HepG2 (cell line): ENCODE results near the gene ZNF302. TPM values are rescaled to one million over a fixed set of nuclear protein-coding genes. Genes with fewer than 3 reads are reported as not detected.

Source experiments
- ATAC-seq: fragments of 200-7000 bp; cut with Tn5 transposase; 3 replicates; pipeline ENCODE4 v1.9.1; 2020; ENCODE audit warnings: mild to moderate bottlenecking, moderate library complexity
- BruUV-seq: library from RNA; stranded (reverse); fragments of 400-500 nt; replicated peaks from 2 replicates; lab custom pipeline; 2021; lab: Mats Ljungman, UMichigan
- CTCF ChIA-PET: fragments of 300-600 bp; formaldehyde crosslinking; extraction: SDS; loops from one replicate; lab custom pipeline; 2021; ENCODE audit warnings: low total read pairs, inconsistent platforms, low intra/inter-chr PET ratio; lab: Yijun Ruan, JAX
- POLR2A ChIA-PET: fragments of 350-600 bp; sonication (Branson Sonifier 250); formaldehyde crosslinking; loops from one replicate; lab custom pipeline; 2020; ENCODE audit warnings: antibody characterized with exemption, inconsistent platforms; lab: Yijun Ruan, JAX
- DNase-seq: peaks from one replicate; pipeline ENCODE4 v3.0.0-alpha.2; 2015; ENCODE audit warnings: low spot score
- FAIRE-seq: peaks from 3 replicates; lab custom pipeline; 2011; peaks lifted over from hg19 to GRCh38; lab: Jason Lieb, UNC
- H2AFZ ChIP-seq: one replicate; pipeline ENCODE4 v1.6.1; 2011; ENCODE audit warnings: low read length, inconsistent platforms
- H3K27ac ChIP-seq: fragments of 300-600 bp; 3 replicates; pipeline ENCODE4 v1.8.0; 2011; ENCODE audit warnings: mixed run types, mild to moderate bottlenecking, mixed read lengths, low read length, inconsistent platforms; ENCODE audit not compliant: insufficient read depth; ENCODE audit errors: extremely low read length
- H3K27me3 ChIP-seq, 2 experiments: fragments of 200-600 bp in 1 of 2; 2 replicates in 1 of 2; 3 replicates in 1 of 2; pipeline versions ENCODE4 v1.6.0 to v1.8.0; 2011; ENCODE audit warnings: low read length in 2 of 2, mild to moderate bottlenecking in 2 of 2, moderate library complexity in 2 of 2, inconsistent platforms in 1 of 2; ENCODE audit not compliant: insufficient read depth in 2 of 2, control insufficient read depth in 1 of 2
- H3K36me3 ChIP-seq, 2 experiments: fragments of 200-600 bp in 1 of 2; replicated peaks in 1 of 2; 2 replicates in 1 of 2; 3 replicates in 1 of 2; pipeline versions ENCODE4 v1.5.1 to v1.8.0; 2011; ENCODE audit warnings: low read length in 2 of 2, inconsistent platforms in 1 of 2; ENCODE audit not compliant: insufficient read depth in 2 of 2, control insufficient read depth in 1 of 2
- H3K4me1 ChIP-seq: 2 replicates; pipeline ENCODE4 v1.5.1; 2012; ENCODE audit warnings: low read length, inconsistent platforms; ENCODE audit not compliant: insufficient read depth
- H3K4me2 ChIP-seq: 2 replicates; pipeline ENCODE4 v1.6.0; 2011; ENCODE audit warnings: low read depth, low read length, inconsistent platforms
- H3K4me3 ChIP-seq, 3 experiments: fragments of 200-600 bp in 1 of 3; sonication (generic), shearing (Covaris generic) in 1 of 3; replicated peaks in 1 of 3; 2 replicates each; pipeline ENCODE4 v1.5.1; 2011 to 2016; ENCODE audit warnings: low read length in 3 of 3, inconsistent platforms in 2 of 3, low read depth in 2 of 3, mild to moderate bottlenecking in 2 of 3, control low read depth in 1 of 3, mixed read lengths in 1 of 3; ENCODE audit not compliant: insufficient read depth in 1 of 3
- H3K79me2 ChIP-seq: one replicate; pipeline ENCODE4 v1.6.1; 2011; ENCODE audit warnings: low read length, inconsistent platforms; ENCODE audit not compliant: insufficient read depth
- H3K9ac ChIP-seq: 2 replicates; pipeline ENCODE4 v1.6.0; 2011; ENCODE audit warnings: mild to moderate bottlenecking, low read depth, low read length, inconsistent platforms; ENCODE audit not compliant: insufficient read depth
- H3K9me3 ChIP-seq: 2 replicates; pipeline ENCODE4 v1.5.1; 2012; ENCODE audit warnings: mild to moderate bottlenecking, low read length
- H4K20me1 ChIP-seq: 2 replicates; pipeline ENCODE4 v1.6.0; 2011; ENCODE audit warnings: inconsistent platforms, mild to moderate bottlenecking, low read length, moderate library complexity; ENCODE audit not compliant: insufficient read depth
- AGO2 ChIP-seq: fragments of 200-400 bp; formaldehyde crosslinking; optimal IDR thresholded peaks from 2 replicates; pipeline ENCODE3; 2017; ENCODE audit warnings: mild to moderate bottlenecking, low read depth, low read length, moderate library complexity
- AKAP8 ChIP-seq: sonication (generic); formaldehyde crosslinking; IDR thresholded peaks from 2 replicates; pipeline ENCODE4 v1.5.1; 2020; ENCODE audit warnings: mild to moderate bottlenecking, missing genetic modification reagents
- BHLHE40 ChIP-seq: IDR thresholded peaks from 2 replicates; pipeline ENCODE4 v1.6.1; 2011; ENCODE audit warnings: low read length, improper control_type of control experiment
- DMAP1 ChIP-seq: IDR thresholded peaks from 2 replicates; pipeline ENCODE4 v1.6.1; 2016
- IKZF1 ChIP-seq: fragments of 450-650 bp; IDR thresholded peaks from 2 replicates; pipeline ENCODE4 v1.7.1; 2016
- MXI1 ChIP-seq: IDR thresholded peaks from 3 replicates; pipeline ENCODE4 v1.6.1; 2012; ENCODE audit warnings: low read depth, low read length, inconsistent platforms, borderline replicate concordance
- ZFP37 ChIP-seq: sonication (generic); formaldehyde crosslinking; IDR thresholded peaks from 2 replicates; pipeline ENCODE4 v1.4.0; 2020; ENCODE audit warnings: missing genetic modification reagents, borderline replicate concordance
- ZNF343 ChIP-seq: sonication (generic); formaldehyde crosslinking; IDR thresholded peaks from 2 replicates; pipeline ENCODE4 v1.4.0; 2020; ENCODE audit warnings: mild to moderate bottlenecking, missing genetic modification reagents
- ZNF432 ChIP-seq: sonication (generic); formaldehyde crosslinking; IDR thresholded peaks from 2 replicates; pipeline ENCODE4 v1.5.0; 2020; ENCODE audit warnings: missing genetic modification reagents, mild to moderate bottlenecking, borderline replicate concordance
- ZNF670 ChIP-seq: sonication (generic); formaldehyde crosslinking; IDR thresholded peaks from 2 replicates; pipeline ENCODE4 v1.8.0; 2022; ENCODE audit warnings: mild to moderate bottlenecking, missing genetic modification reagents, borderline replicate concordance
- ZNF737 ChIP-seq: sonication (generic); formaldehyde crosslinking; IDR thresholded peaks from 2 replicates; pipeline ENCODE4 v1.5.0; 2020; ENCODE audit warnings: missing genetic modification reagents, mild to moderate bottlenecking, borderline replicate concordance
- ZNF879 ChIP-seq: sonication (generic); formaldehyde crosslinking; IDR thresholded peaks from 2 replicates; pipeline ENCODE4 v1.8.1; 2023; ENCODE audit warnings: missing genetic modification reagents
- WGBS: methylation state at CpG from one replicate; pipeline ENCODE4 v1.1.6; 2017; ENCODE audit warnings: low lambda C conversion rate; 5-methylcytosine and 5-hydroxymethylcytosine counted together
- in situ Hi-C: cut with HindIII; loops from 2 replicates; pipeline ENCODE4 v1.10.0; 2017; ENCODE audit warnings: low pct_unique_long_range_greater_than_20kb; ENCODE audit not compliant: extremely low pct_ligation_motif_present
- intact Hi-C: fragments of 100-400 bp; cut with micrococcal nuclease; formaldehyde crosslinking; loops from one replicate; pipeline ENCODE4 v1.10.0; 2022; ENCODE audit not compliant: unreplicated experiment
- polyA plus RNA-seq, 8 experiments: library from polyadenylated mRNA; depleted of rRNA in 3 of 8; stranded (reverse) in 7 of 8; unstranded in 1 of 8; fragments of >200 nt; fragmentation: Illumina TruSeq in 4 of 8; extraction: Trizol in 4 of 8; gene quantifications; 2 replicates each; pipeline versions ENCODE4 v1.2.1 to v1.2.3, GENCODE V29; 2011 to 2016; ENCODE audit warnings: low read depth in 4 of 8, missing spikeins in 1 of 8, mixed read lengths in 1 of 8; ENCODE audit not compliant: insufficient read depth in 1 of 8
- total RNA-seq, 5 experiments: library from RNA; depleted of rRNA; stranded (reverse); fragments of >200 nt; fragmentation: Illumina TruSeq; extraction: Trizol; gene quantifications; 2 replicates each; pipeline ENCODE4 v1.2.3, GENCODE V29; 2016; ENCODE audit warnings: low read depth in 1 of 5
- TF ChIP-seq, protein P1 (sequence below): sonication (generic); formaldehyde crosslinking; IDR thresholded peaks from 2 replicates; pipeline ENCODE4 v1.4.0; 2020; ENCODE audit warnings: missing genetic modification reagents
- TF ChIP-seq, protein P2 (sequence below): sonication (generic); formaldehyde crosslinking; IDR thresholded peaks from 2 replicates; pipeline ENCODE4 v1.9.0; 2022; ENCODE audit warnings: missing genetic modification reagents, mild to moderate bottlenecking, borderline replicate concordance
- TF ChIP-seq, protein P3 (sequence below): sonication (generic); formaldehyde crosslinking; IDR thresholded peaks from 2 replicates; pipeline ENCODE4 v1.8.0; 2022; ENCODE audit warnings: missing genetic modification reagents, mild to moderate bottlenecking, borderline replicate concordance

Gene ZNF302
- total and polyA plus RNA-seq, 2 of the 13 experiments (the other 11 are each of a cell fraction or from before 2014, with no cell fraction given): not detected

DNA sequence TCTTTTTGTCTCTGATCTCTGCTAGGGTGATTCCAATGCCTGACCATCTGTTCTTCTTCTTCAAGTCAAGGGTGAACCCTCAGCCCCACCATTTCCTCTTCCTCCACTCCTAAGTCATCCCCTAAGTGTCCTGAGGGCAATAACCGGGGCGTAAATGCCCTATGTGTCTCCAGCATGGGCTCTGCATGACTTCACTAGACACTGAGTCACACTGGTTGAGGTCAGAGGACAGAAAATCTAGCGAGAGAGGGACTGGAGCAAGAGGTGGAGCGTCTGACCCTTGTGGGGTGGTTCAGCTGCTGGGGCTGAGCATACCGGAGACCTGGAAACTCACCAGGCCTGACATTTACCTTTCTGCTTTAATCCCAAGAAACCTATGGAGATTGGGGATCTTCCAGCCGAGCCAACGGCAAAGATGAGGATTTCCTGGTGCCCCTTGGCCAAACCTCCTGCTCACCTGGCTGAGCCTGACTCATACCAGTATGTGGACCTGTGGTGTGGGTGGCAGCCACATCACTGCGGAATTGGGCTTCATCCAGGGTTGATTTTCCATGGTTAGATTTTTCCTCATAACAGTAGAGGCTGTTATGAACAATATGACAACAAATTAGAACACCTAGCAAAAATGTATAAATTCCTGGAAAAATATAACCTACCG is 27.5 kb upstream of the ZNF302 start:
- Histone ChIP-seq H3K79me2 (no peaks in the 10 kb centered on the region), H3K4me3 (no peak overlapping the region)

More for the DNA sequence above, 27.5 kb upstream of the ZNF302 start:
- no peak overlapping the region for H3K27ac ChIP-seq
- no peaks in the 10 kb centered on the region for H3K36me3 ChIP-seq
- TF ChIP-seq MXI1 (no peak), AKAP8 (CRISPR knock-in tag) (no peak), AGO2 (no peak), BHLHE40 (no peak), ZNF343 (CRISPR knock-in tag) (no peak), ZNF670 (no peak), ZNF879 (no peak), ZFP37 (CRISPR knock-in tag) (no peak), DMAP1 (CRISPR knock-in tag) (no peak), IKZF1 (no peak), ZNF432 (no peak), ZNF737 (CRISPR knock-in tag) (no peak)
- TF ChIP-seq, protein P1, sequence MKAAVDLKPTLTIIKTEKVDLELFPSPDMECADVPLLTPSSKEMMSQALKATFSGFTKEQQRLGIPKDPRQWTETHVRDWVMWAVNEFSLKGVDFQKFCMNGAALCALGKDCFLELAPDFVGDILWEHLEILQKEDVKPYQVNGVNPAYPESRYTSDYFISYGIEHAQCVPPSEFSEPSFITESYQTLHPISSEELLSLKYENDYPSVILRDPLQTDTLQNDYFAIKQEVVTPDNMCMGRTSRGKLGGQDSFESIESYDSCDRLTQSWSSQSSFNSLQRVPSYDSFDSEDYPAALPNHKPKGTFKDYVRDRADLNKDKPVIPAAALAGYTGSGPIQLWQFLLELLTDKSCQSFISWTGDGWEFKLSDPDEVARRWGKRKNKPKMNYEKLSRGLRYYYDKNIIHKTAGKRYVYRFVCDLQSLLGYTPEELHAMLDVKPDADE: no peak
- TF ChIP-seq, protein P2, sequence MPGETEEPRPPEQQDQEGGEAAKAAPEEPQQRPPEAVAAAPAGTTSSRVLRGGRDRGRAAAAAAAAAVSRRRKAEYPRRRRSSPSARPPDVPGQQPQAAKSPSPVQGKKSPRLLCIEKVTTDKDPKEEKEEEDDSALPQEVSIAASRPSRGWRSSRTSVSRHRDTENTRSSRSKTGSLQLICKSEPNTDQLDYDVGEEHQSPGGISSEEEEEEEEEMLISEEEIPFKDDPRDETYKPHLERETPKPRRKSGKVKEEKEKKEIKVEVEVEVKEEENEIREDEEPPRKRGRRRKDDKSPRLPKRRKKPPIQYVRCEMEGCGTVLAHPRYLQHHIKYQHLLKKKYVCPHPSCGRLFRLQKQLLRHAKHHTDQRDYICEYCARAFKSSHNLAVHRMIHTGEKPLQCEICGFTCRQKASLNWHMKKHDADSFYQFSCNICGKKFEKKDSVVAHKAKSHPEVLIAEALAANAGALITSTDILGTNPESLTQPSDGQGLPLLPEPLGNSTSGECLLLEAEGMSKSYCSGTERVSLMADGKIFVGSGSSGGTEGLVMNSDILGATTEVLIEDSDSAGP (CRISPR knock-in tag): no peak
- TF ChIP-seq, protein P3, sequence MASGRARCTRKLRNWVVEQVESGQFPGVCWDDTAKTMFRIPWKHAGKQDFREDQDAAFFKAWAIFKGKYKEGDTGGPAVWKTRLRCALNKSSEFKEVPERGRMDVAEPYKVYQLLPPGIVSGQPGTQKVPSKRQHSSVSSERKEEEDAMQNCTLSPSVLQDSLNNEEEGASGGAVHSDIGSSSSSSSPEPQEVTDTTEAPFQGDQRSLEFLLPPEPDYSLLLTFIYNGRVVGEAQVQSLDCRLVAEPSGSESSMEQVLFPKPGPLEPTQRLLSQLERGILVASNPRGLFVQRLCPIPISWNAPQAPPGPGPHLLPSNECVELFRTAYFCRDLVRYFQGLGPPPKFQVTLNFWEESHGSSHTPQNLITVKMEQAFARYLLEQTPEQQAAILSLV (CRISPR knock-in tag): no peak
- TF ChIP-seq, all 625 proteins: peak for 0
- BruUV-seq: no TSS peak
- no peak overlapping the region for H3K4me2 ChIP-seq
- no peak overlapping the region for H3K9ac ChIP-seq
- CTCF ChIA-PET: no interaction called here
- no peaks in the 10 kb centered on the region for H4K20me1 ChIP-seq
- POLR2A ChIA-PET: no interaction called here
- H3K4me1 ChIP-seq: peaks cover 5% of the 10 kb centered on the region; the same call in 1 of the 2 replicates
- H2AFZ ChIP-seq: no peak overlapping the region
- ATAC-seq (no peak), FAIRE-seq (no peak), DNase-seq (no peak)
- H3K9me3 ChIP-seq: peaks cover 7% of the 10 kb centered on the region; the same call in 1 of the 2 replicates
- 44% methylated on average over 7 of the region's 9 CpGs for WGBS
- H3K27me3 ChIP-seq: no peaks in the 10 kb centered on the region; a peak in 3 of 5 replicates
- in situ Hi-C loops: no loop called here
- intact Hi-C loops: no loop called here
